MM.1S (cell line): ENCODE measurements around the gene SLC6A16.

ENCODE experiments used
- DNase-seq: peaks from one replicate; pipeline ENCODE4 v3.0.0-alpha.2; 2015
- H2AFZ ChIP-seq: fragments of 300-600 bp; sonication (generic); 2 replicates; pipeline ENCODE4 v1.6.0; 2016; ENCODE audit warnings: antibody characterized with exemption, low read length
- H3F3A ChIP-seq: fragments of 300-600 bp; sonication (generic); 2 replicates; pipeline ENCODE4 v1.6.1; 2016; ENCODE audit warnings: mild to moderate bottlenecking, antibody characterized with exemption, low read length, moderate library complexity, mixed read lengths; ENCODE audit not compliant: insufficient read depth
- H3K27ac ChIP-seq: fragments of 300-600 bp; sonication (generic); 2 replicates; pipeline ENCODE4 v1.5.1; 2016; ENCODE audit warnings: mild to moderate bottlenecking, low read length
- H3K27me3 ChIP-seq: fragments of 300-600 bp; sonication (generic); replicated peaks from 2 replicates; pipeline ENCODE4 v1.6.0; 2016; ENCODE audit warnings: low read length; ENCODE audit not compliant: insufficient read depth
- H3K36me3 ChIP-seq: fragments of 300-600 bp; sonication (generic); replicated peaks from 2 replicates; pipeline ENCODE4 v1.6.1; 2016; ENCODE audit warnings: mild to moderate bottlenecking, low read length, mixed read lengths; ENCODE audit not compliant: insufficient read depth
- H3K4me1 ChIP-seq: fragments of 300-600 bp; sonication (generic); 2 replicates; pipeline ENCODE4 v1.6.1; 2016; ENCODE audit warnings: low read length, mixed read lengths
- H3K4me2 ChIP-seq: fragments of 300-600 bp; sonication (generic); 2 replicates; pipeline ENCODE4 v1.6.0; 2016; ENCODE audit warnings: low read depth, low read length
- H3K4me3 ChIP-seq: fragments of 300-600 bp; sonication (generic); 2 replicates; pipeline ENCODE4 v1.5.1; 2016; ENCODE audit warnings: low read length, mixed read lengths
- H3K79me2 ChIP-seq: fragments of 300-600 bp; sonication (generic); 2 replicates; pipeline ENCODE4 v1.6.1; 2016; ENCODE audit warnings: mixed run types, low read length, mixed read lengths
- H3K9ac ChIP-seq: fragments of 300-600 bp; sonication (generic); 2 replicates; pipeline ENCODE4 v1.6.1; 2016; ENCODE audit warnings: low read length, mixed read lengths
- H3K9me2 ChIP-seq: fragments of 300-600 bp; sonication (generic); replicated peaks from 2 replicates; pipeline ENCODE4 v1.6.1; 2016; ENCODE audit warnings: mild to moderate bottlenecking, low read length, mixed read lengths; ENCODE audit not compliant: insufficient read depth
- H3K9me3 ChIP-seq: fragments of 300-600 bp; sonication (generic); replicated peaks from 2 replicates; pipeline ENCODE4 v1.6.1; 2016; ENCODE audit warnings: mild to moderate bottlenecking, low read length, mixed read lengths; ENCODE audit not compliant: insufficient read depth
- H4K20me1 ChIP-seq: fragments of 300-600 bp; sonication (generic); 2 replicates; pipeline ENCODE4 v1.6.1; 2016; ENCODE audit warnings: mild to moderate bottlenecking, low read length, moderate library complexity, mixed read lengths; ENCODE audit not compliant: insufficient read depth
- CTCF ChIP-seq: fragments of 300-600 bp; sonication (generic); IDR thresholded peaks from 2 replicates; pipeline ENCODE4 v1.5.1; 2016; ENCODE audit warnings: antibody characterized with exemption, low read length, mixed read lengths
- EZH2 ChIP-seq: fragments of 300-600 bp; sonication (generic); optimal IDR thresholded peaks from 2 replicates; pipeline ENCODE3; 2017; ENCODE audit warnings: low read depth, mild to moderate bottlenecking, antibody characterized with exemption, low read length, mixed read lengths
- EZH2phosphoT487 ChIP-seq: fragments of 300-600 bp; sonication (generic); IDR thresholded peaks from 2 replicates; pipeline ENCODE4 v1.6.1; 2018; ENCODE audit warnings: antibody characterized with exemption, low read length

SLC6A16 gene

GRCh38 chr19:49287141-49287770, 37.7 kb downstream of the SLC6A16 start:
- Histone ChIP-seq H3F3A (no peaks in the 10 kb centered on the region), H3K36me3 (no peaks in the 10 kb centered on the region), H2AFZ (no peak overlapping the region), H3K4me3 (no peak overlapping the region), H3K4me1 (no peaks in the 10 kb centered on the region), H3K9me2 (no peaks in the 10 kb centered on the region), H3K79me2 (no peaks in the 10 kb centered on the region), H3K27ac (no peak overlapping the region), H3K9ac (no peak overlapping the region), H3K27me3 (peaks cover 13% of the 10 kb centered on the region), H3K9me3 (no peaks in the 10 kb centered on the region), H4K20me1 (no peaks in the 10 kb centered on the region), H3K4me2 (no peak overlapping the region)
- no peak for DNase-seq
- TF ChIP-seq EZH2phosphoT487 = no peak
- no peak for TF ChIP-seq EZH2
- TF ChIP-seq CTCF = no peak

GRCh38 chr19:49282184-49282583, 42.8 kb downstream of the SLC6A16 start:
- Histone ChIP-seq H4K20me1 (no peaks in the 10 kb centered on the region), H3K9me3 (no peaks in the 10 kb centered on the region), H3K27me3 (peaks cover 20% of the 10 kb centered on the region), H3K4me1 (no peaks in the 10 kb centered on the region), H3K36me3 (no peaks in the 10 kb centered on the region), H3K27ac (no peak overlapping the region), H3F3A (no peaks in the 10 kb centered on the region), H3K4me2 (no peak overlapping the region), H3K9me2 (no peaks in the 10 kb centered on the region), H2AFZ (no peak overlapping the region), H3K4me3 (no peak overlapping the region), H3K9ac (no peak overlapping the region), H3K79me2 (no peaks in the 10 kb centered on the region)
- no peak for DNase-seq
- TF ChIP-seq EZH2 = no peak
- TF ChIP-seq EZH2phosphoT487 = no peak
- TF ChIP-seq CTCF = no peak

GRCh38 chr19:49272204-49272603, 52.8 kb downstream of the SLC6A16 start:
- no peak for DNase-seq
- H4K20me1 ChIP-seq = no peaks in the 10 kb centered on the region
- H2AFZ ChIP-seq = no peak overlapping the region
- H3K9me2 ChIP-seq = no peaks in the 10 kb centered on the region
- no peaks in the 10 kb centered on the region for H3F3A ChIP-seq
- H3K36me3 ChIP-seq = no peaks in the 10 kb centered on the region
- no peaks in the 10 kb centered on the region for H3K4me1 ChIP-seq
- peaks cover 43% of the 10 kb centered on the region for H3K27me3 ChIP-seq
- no peak for TF ChIP-seq CTCF
- no peak overlapping the region for H3K4me3 ChIP-seq
- H3K9me3 ChIP-seq = no peaks in the 10 kb centered on the region
- H3K4me2 ChIP-seq = no peak overlapping the region
- H3K27ac ChIP-seq = no peak overlapping the region
- H3K9ac ChIP-seq = no peak overlapping the region
- no peaks in the 10 kb centered on the region for H3K79me2 ChIP-seq
